ENCODE data around the gene GKN2.
A peak's percentile ranks its signal among the peaks of the same experiment; 100 is the strongest.
"Not testable (repeated sequence)": the region's sequence is repeated elsewhere in the genome, so short reads cannot be mapped to it uniquely, and the experiment has no call there.

The GKN2 gene

GRCh38 chr2:68969736-68970490, 17.2 kb upstream of the GKN2 start:
- no peak overlapping the region for H3K4me3 ChIP-seq (ENCODE audit: low read length)
- no peak for DNase-seq (ENCODE audit: low read depth, low spot score)

DNA sequence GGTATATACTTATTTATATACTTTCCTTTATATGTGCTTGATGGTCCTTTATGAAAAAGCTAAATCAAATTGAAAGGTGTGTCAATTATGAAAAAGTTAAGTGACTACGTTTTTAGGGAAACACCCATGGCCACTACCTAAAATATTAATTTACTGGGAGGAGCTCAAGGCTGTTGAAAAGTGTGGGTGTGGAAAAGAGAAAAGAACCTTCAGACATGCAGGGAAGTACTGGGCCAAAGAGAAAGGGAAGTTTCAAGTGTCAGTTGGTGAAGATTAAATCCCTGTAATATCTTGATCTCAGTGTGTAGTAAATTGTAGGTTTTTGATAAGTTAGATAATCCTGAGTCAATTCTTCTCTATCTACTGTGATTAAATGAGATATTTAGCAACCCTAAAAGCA, 15.5 kb upstream of the GKN2 start:
- no peak overlapping the region for H3K4me3 ChIP-seq (ENCODE audit: low read length)
- no peak for DNase-seq (ENCODE audit: low read depth, low spot score)

GRCh38 chr2:68964282-68964681, 11.6 kb upstream of the GKN2 start:
- DNase-seq (ENCODE audit: low read depth, low spot score): no peak
- H3K4me3 ChIP-seq (ENCODE audit: low read length): no peak overlapping the region

GRCh38 chr2:68961380-68961779, 8.7 kb upstream of the GKN2 start:
- no peak overlapping the region for H3K4me3 ChIP-seq (ENCODE audit: low read length)
- no peak for DNase-seq (ENCODE audit: low read depth, low spot score)

DNA sequence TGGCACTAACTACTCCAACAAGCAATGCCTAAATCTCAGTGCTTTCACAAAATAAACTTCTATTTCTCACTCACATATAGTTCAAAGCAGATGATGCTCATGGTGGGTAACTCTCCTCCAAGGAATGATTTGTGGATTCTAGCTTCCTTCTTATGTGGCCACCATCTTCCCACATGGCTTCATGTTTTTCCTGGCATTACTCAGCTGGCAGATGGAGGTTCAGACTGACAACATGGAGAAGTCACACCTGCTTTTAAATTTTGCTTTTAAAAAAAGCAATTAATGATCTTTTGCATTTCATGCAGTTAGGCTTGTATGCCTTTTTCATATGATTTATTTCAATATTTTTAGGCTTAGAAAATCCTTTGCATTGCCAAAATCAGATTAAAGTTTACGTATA, 6.3 kb upstream of the GKN2 start:
- H3K4me3 ChIP-seq (ENCODE audit: low read length): no peak overlapping the region
- no peak for DNase-seq (ENCODE audit: low read depth, low spot score)

DNA sequence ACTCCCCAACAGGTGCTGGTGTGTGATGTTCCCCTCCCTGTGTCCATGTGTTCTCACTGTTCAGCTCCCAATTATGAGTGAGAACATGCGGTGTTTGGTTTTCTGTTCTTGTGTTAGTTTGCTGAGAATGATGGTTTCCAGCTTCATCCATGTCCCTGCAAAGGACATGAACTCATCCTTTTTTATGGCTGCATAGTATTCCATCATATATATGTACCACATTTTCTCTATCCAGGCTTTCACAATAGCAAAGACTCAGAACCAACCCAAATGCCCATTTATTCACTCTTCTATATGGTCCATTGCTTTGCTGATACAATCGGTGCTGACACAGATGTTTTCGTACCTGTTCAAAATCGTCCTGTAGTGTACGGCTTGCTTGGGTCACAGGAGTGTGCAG, 2.7 kb upstream of the GKN2 start:
- H3K4me3 ChIP-seq (ENCODE audit: low read length); DNase-seq (ENCODE audit: low read depth, low spot score): not testable (repeated sequence)

DNA sequence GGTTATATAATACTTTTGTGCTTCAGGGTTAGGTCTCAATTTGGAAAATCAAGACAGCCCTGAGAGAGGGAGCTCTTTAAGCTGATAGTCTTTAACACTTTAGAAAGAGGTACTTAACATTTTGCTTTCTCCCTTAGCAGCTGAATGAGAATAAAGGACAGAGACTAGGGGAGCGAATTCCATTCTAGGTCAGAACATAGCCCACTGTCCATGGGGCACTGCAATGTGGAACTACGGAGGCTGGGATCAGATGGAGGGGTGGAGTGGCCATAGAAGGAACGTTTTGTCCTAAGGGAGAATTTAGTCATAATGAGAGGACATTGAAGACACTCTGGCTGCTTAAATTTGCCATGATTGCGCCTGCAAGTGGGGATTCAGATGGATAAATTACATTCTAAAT, 794 bp downstream of the GKN2 start:
- no peak for DNase-seq (ENCODE audit: low read depth, low spot score)
- no peak overlapping the region for H3K4me3 ChIP-seq (ENCODE audit: low read length)

GRCh38 chr2:68948710-68949109, 4.0 kb downstream of the GKN2 start:
- no peak overlapping the region for H3K4me3 ChIP-seq (ENCODE audit: low read length)
- no peak for DNase-seq (ENCODE audit: low read depth, low spot score)

DNA sequence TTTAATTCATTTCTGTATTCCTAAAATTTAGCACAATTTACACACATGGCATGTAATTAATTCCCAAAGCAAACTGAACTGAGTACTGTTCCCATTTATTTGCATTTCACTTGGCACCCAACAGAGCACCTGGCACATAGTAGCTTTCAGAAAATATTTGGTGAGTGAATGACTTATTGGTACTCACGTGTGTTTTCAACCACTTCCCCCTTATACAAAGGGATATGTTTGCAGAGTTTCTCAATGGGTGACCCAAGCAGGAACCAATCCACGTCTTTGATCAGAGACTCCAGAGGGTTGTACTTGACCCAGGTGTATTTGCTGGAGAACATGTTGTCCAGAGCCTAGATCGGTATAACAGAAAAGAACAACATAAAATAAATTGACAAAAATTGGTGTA, 6.6 kb downstream of the GKN2 start:
- no peak overlapping the region for H3K4me3 ChIP-seq (ENCODE audit: low read length)
- DNase-seq (ENCODE audit: low read depth, low spot score): no peak

GRCh38 chr2:68943581-68944568, 8.8 kb downstream of the GKN2 start:
- peak; percentile 71 for DNase-seq (ENCODE audit: low read depth, low spot score)
- H3K4me3 ChIP-seq (ENCODE audit: low read length): no peak overlapping the region

GRCh38 chr2:68942827-68943226, 9.9 kb downstream of the GKN2 start:
- no peak overlapping the region for H3K4me3 ChIP-seq (ENCODE audit: low read length)
- no peak for DNase-seq (ENCODE audit: low read depth, low spot score)

- H3K4me3 ChIP-seq (ENCODE audit: low read length): no peak overlapping the region
- DNase-seq (ENCODE audit: low read depth, low spot score): no peak
These were observed 12.3 kb downstream of the GKN2 start for GRCh38 chr2:68940369-68940768.

GRCh38 chr2:68939962-68940361, 12.7 kb downstream of the GKN2 start:
- DNase-seq (ENCODE audit: low read depth, low spot score): no peak
- H3K4me3 ChIP-seq (ENCODE audit: low read length): no peak overlapping the region

DNA sequence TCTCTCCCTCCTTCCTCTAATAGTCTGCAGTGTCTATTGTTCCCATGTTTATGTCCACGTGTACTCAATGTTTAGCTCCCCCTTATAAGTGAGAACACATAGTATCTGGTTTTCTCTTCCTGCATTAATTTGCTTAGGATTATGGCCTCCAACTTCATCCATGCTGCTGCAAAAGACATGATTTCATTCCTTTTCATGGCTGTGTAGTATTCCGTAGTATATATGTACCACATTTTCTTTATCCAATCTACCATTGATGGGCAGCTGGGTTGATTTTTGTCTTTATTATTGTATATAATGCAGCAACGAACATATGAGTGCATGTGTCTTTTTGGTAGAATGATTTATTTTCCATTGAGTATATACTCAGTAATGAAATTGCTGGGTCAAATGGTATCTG, 13.8 kb downstream of the GKN2 start:
- no peak overlapping the region for H3K4me3 ChIP-seq (ENCODE audit: low read length)
- no peak for DNase-seq (ENCODE audit: low read depth, low spot score)

GRCh38 chr2:68937346-68938055, 15.2 kb downstream of the GKN2 start:
- no peak overlapping the region for H3K4me3 ChIP-seq (ENCODE audit: low read length)
- DNase-seq (ENCODE audit: low read depth, low spot score): no peak

- no peak for DNase-seq (ENCODE audit: low read depth, low spot score)
These were observed 15.8 kb downstream of the GKN2 start for GRCh38 chr2:68936889-68937288.

DNA sequence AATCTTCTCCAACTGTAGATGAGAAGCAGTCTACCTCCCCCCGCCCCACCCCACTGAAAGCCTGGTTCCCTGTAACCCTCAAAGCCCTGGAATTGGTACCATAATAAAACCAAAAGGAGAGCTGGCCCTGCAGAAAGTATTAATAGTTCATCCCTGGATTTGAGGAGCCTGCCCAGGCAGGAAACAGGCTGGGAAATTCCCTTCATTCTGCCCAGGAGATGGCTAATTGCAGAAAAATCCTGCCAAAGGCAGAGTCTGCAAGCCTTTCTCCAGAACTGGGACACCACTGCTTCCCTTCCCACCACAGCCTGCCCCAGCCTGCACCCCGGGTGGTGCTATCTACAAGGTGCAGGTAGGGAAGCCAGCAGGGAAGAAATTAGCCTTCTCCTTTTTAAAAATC, 16.3 kb downstream of the GKN2 start:
- no peak for DNase-seq (ENCODE audit: low read depth, low spot score)
- no peak overlapping the region for H3K4me3 ChIP-seq (ENCODE audit: low read length)

More at GRCh38 chr2:68936889-68937288, 15.8 kb downstream of the GKN2 start:
- no peak overlapping the region for H3K4me3 ChIP-seq (ENCODE audit: low read length)

- H3K4me3 ChIP-seq (ENCODE audit: low read length): no peak overlapping the region
- DNase-seq (ENCODE audit: low read depth, low spot score): no peak
These were observed 17.2 kb downstream of the GKN2 start for GRCh38 chr2:68935471-68935870.

DNA sequence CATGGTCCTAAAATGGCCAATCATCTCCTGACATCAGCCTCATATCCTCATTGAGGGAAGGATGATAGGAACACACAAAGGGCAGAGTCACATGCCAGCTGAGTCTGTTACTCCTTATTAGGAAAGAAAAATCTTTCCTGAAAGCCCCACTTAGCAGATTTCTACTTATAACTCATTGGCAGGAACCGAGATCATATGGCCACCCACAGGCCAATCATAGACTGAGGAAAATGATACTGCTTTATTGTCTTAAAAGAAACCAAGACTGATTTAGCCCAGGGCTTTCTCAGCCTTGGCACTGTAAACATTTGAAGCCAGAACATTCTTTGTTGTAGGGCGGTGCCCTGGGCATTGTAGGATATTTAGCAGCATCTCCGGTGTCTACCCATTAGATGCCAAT, 18.7 kb downstream of the GKN2 start:
- no peak overlapping the region for H3K4me3 ChIP-seq (ENCODE audit: low read length)
- DNase-seq (ENCODE audit: low read depth, low spot score): no peak

GRCh38 chr2:68932402-68932801, 20.3 kb downstream of the GKN2 start:
- H3K4me3 ChIP-seq (ENCODE audit: low read length): no peak overlapping the region
- DNase-seq (ENCODE audit: low read depth, low spot score): no peak

All from Jurkat, Clone E6-1 (cell line).